HepG2 (cell line): ENCODE measurements around the gene DENND2A. TPM values are rescaled to one million over a fixed set of nuclear protein-coding genes. Genes with fewer than 3 reads are reported as not detected.

Source experiments
- ATAC-seq: fragments of 200-7000 bp; cut with Tn5 transposase; 3 replicates; pipeline ENCODE4 v1.9.1; 2020; ENCODE audit warnings: mild to moderate bottlenecking, moderate library complexity
- BruUV-seq: library from RNA; stranded (reverse); fragments of 400-500 nt; replicated peaks from 2 replicates; lab custom pipeline; 2021; lab: Mats Ljungman, UMichigan
- CTCF ChIA-PET: fragments of 300-600 bp; formaldehyde crosslinking; extraction: SDS; loops from one replicate; lab custom pipeline; 2021; ENCODE audit warnings: low total read pairs, inconsistent platforms, low intra/inter-chr PET ratio; lab: Yijun Ruan, JAX
- POLR2A ChIA-PET: fragments of 350-600 bp; sonication (Branson Sonifier 250); formaldehyde crosslinking; loops from one replicate; lab custom pipeline; 2020; ENCODE audit warnings: antibody characterized with exemption, inconsistent platforms; lab: Yijun Ruan, JAX
- DNase-seq: peaks from one replicate; pipeline ENCODE4 v3.0.0-alpha.2; 2015; ENCODE audit warnings: low spot score
- FAIRE-seq: peaks from 3 replicates; lab custom pipeline; 2011; peaks lifted over from hg19 to GRCh38; lab: Jason Lieb, UNC
- H2AFZ ChIP-seq: one replicate; pipeline ENCODE4 v1.6.1; 2011; ENCODE audit warnings: low read length, inconsistent platforms
- H3K27ac ChIP-seq: fragments of 300-600 bp; 3 replicates; pipeline ENCODE4 v1.8.0; 2011; ENCODE audit warnings: mixed run types, mild to moderate bottlenecking, mixed read lengths, low read length, inconsistent platforms; ENCODE audit not compliant: insufficient read depth; ENCODE audit errors: extremely low read length
- H3K27me3 ChIP-seq, 2 experiments: fragments of 200-600 bp in 1 of 2; 2 replicates in 1 of 2; 3 replicates in 1 of 2; pipeline versions ENCODE4 v1.6.0 to v1.8.0; 2011; ENCODE audit warnings: low read length in 2 of 2, mild to moderate bottlenecking in 2 of 2, moderate library complexity in 2 of 2, inconsistent platforms in 1 of 2; ENCODE audit not compliant: insufficient read depth in 2 of 2, control insufficient read depth in 1 of 2
- H3K36me3 ChIP-seq, 2 experiments: fragments of 200-600 bp in 1 of 2; replicated peaks in 1 of 2; 2 replicates in 1 of 2; 3 replicates in 1 of 2; pipeline versions ENCODE4 v1.5.1 to v1.8.0; 2011; ENCODE audit warnings: low read length in 2 of 2, inconsistent platforms in 1 of 2; ENCODE audit not compliant: insufficient read depth in 2 of 2, control insufficient read depth in 1 of 2
- H3K4me1 ChIP-seq: 2 replicates; pipeline ENCODE4 v1.5.1; 2012; ENCODE audit warnings: low read length, inconsistent platforms; ENCODE audit not compliant: insufficient read depth
- H3K4me2 ChIP-seq: 2 replicates; pipeline ENCODE4 v1.6.0; 2011; ENCODE audit warnings: low read depth, low read length, inconsistent platforms
- H3K4me3 ChIP-seq, 3 experiments: fragments of 200-600 bp in 1 of 3; sonication (generic), shearing (Covaris generic) in 1 of 3; replicated peaks in 1 of 3; 2 replicates each; pipeline ENCODE4 v1.5.1; 2011 to 2016; ENCODE audit warnings: low read length in 3 of 3, inconsistent platforms in 2 of 3, low read depth in 2 of 3, mild to moderate bottlenecking in 2 of 3, control low read depth in 1 of 3, mixed read lengths in 1 of 3; ENCODE audit not compliant: insufficient read depth in 1 of 3
- H3K79me2 ChIP-seq: one replicate; pipeline ENCODE4 v1.6.1; 2011; ENCODE audit warnings: low read length, inconsistent platforms; ENCODE audit not compliant: insufficient read depth
- H3K9ac ChIP-seq: 2 replicates; pipeline ENCODE4 v1.6.0; 2011; ENCODE audit warnings: mild to moderate bottlenecking, low read depth, low read length, inconsistent platforms; ENCODE audit not compliant: insufficient read depth
- H3K9me3 ChIP-seq: 2 replicates; pipeline ENCODE4 v1.5.1; 2012; ENCODE audit warnings: mild to moderate bottlenecking, low read length
- H4K20me1 ChIP-seq: 2 replicates; pipeline ENCODE4 v1.6.0; 2011; ENCODE audit warnings: inconsistent platforms, mild to moderate bottlenecking, low read length, moderate library complexity; ENCODE audit not compliant: insufficient read depth
- FIP1L1 ChIP-seq: fragments of 200-400 bp; formaldehyde crosslinking; IDR thresholded peaks from 2 replicates; pipeline ENCODE4 v1.6.1; 2018; ENCODE audit warnings: low read depth, mild to moderate bottlenecking, low read length, moderate library complexity, borderline replicate concordance; ENCODE audit not compliant: insufficient read depth
- TAF1 ChIP-seq: sonication (generic); formaldehyde crosslinking; IDR thresholded peaks from 2 replicates; pipeline ENCODE4 v1.4.0; 2020; ENCODE audit warnings: missing genetic modification reagents
- ZNF10 ChIP-seq: sonication (generic); formaldehyde crosslinking; IDR thresholded peaks from 2 replicates; pipeline ENCODE4 v1.4.0; 2020; ENCODE audit warnings: mild to moderate bottlenecking, low read depth, missing genetic modification reagents, borderline replicate concordance
- ZNF224 ChIP-seq: sonication (generic); formaldehyde crosslinking; IDR thresholded peaks from 2 replicates; pipeline ENCODE4 v1.5.0; 2020; ENCODE audit warnings: mild to moderate bottlenecking, missing genetic modification reagents
- ZNF264 ChIP-seq: sonication (generic); formaldehyde crosslinking; IDR thresholded peaks from 2 replicates; pipeline ENCODE4 v1.4.0; 2020; ENCODE audit warnings: missing genetic modification reagents
- ZNF329 ChIP-seq: sonication (generic); formaldehyde crosslinking; IDR thresholded peaks from 2 replicates; pipeline ENCODE4 v1.9.0; 2021; ENCODE audit warnings: low read depth, mild to moderate bottlenecking, missing genetic modification reagents
- ZNF530 ChIP-seq: sonication (generic); formaldehyde crosslinking; IDR thresholded peaks from 2 replicates; pipeline ENCODE4 v1.5.0; 2020; ENCODE audit warnings: low read depth, mild to moderate bottlenecking, missing genetic modification reagents
- ZNF75D ChIP-seq: sonication (generic); formaldehyde crosslinking; IDR thresholded peaks from 2 replicates; pipeline ENCODE4 v1.8.1; 2023; ENCODE audit warnings: missing genetic modification reagents, mild to moderate bottlenecking, borderline replicate concordance
- WGBS: methylation state at CpG from one replicate; pipeline ENCODE4 v1.1.6; 2017; ENCODE audit warnings: low lambda C conversion rate; 5-methylcytosine and 5-hydroxymethylcytosine counted together
- in situ Hi-C: cut with HindIII; loops from 2 replicates; pipeline ENCODE4 v1.10.0; 2017; ENCODE audit warnings: low pct_unique_long_range_greater_than_20kb; ENCODE audit not compliant: extremely low pct_ligation_motif_present
- intact Hi-C: fragments of 100-400 bp; cut with micrococcal nuclease; formaldehyde crosslinking; loops from one replicate; pipeline ENCODE4 v1.10.0; 2022; ENCODE audit not compliant: unreplicated experiment
- polyA plus RNA-seq, 8 experiments: library from polyadenylated mRNA; depleted of rRNA in 3 of 8; stranded (reverse) in 7 of 8; unstranded in 1 of 8; fragments of >200 nt; fragmentation: Illumina TruSeq in 4 of 8; extraction: Trizol in 4 of 8; gene quantifications; 2 replicates each; pipeline versions ENCODE4 v1.2.1 to v1.2.3, GENCODE V29; 2011 to 2016; ENCODE audit warnings: low read depth in 4 of 8, missing spikeins in 1 of 8, mixed read lengths in 1 of 8; ENCODE audit not compliant: insufficient read depth in 1 of 8
- total RNA-seq, 5 experiments: library from RNA; depleted of rRNA; stranded (reverse); fragments of >200 nt; fragmentation: Illumina TruSeq; extraction: Trizol; gene quantifications; 2 replicates each; pipeline ENCODE4 v1.2.3, GENCODE V29; 2016; ENCODE audit warnings: low read depth in 1 of 5
- TF ChIP-seq, protein P1 (sequence below): fragments of 450-650 bp; IDR thresholded peaks from 2 replicates; pipeline ENCODE4 v1.6.1; 2016
- TF ChIP-seq, protein P2 (sequence below): IDR thresholded peaks from 2 replicates; pipeline ENCODE4 v1.6.1; 2018; ENCODE audit warnings: missing genetic modification reagents

DENND2A gene
- total and polyA plus RNA-seq, 2 of the 13 experiments (the other 11 are each of a cell fraction or from before 2014, with no cell fraction given) = not detected

DNA sequence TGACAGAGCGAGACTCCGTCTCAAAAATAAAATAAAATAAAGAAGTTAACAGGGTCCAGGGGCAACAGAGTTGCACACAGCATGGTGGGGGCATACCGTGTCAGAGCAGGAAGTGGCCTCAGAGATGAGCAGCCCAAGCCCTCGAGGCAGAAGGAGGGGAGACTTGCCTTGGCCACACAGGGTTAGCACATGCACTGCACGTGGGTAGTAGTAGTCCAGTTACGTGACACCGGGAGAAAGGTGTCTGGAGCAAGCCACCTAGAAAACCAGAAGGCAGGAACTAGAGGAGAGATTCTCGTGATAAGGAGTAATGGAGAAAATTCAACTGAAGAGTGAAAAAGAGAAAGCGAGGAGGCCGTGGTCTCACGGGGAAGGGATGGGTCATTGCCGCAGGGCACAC, 9.8 kb upstream of the DENND2A start:
- Histone ChIP-seq H4K20me1 (no peaks in the 10 kb centered on the region), H3K36me3 (no peaks in the 10 kb centered on the region), H3K27ac (no peak overlapping the region), H3K4me1 (peaks cover 4% of the 10 kb centered on the region; the same call in 1 of the 2 replicates), H3K4me3 (no peak overlapping the region), H3K4me2 (no peak overlapping the region), H3K9me3 (no peaks in the 10 kb centered on the region), H3K9ac (no peak overlapping the region), H3K27me3 (peaks cover 0 to 7% of the 10 kb centered on the region in 2 experiments; a peak in 3 of 5 replicates), H3K79me2 (no peaks in the 10 kb centered on the region), H2AFZ (no peak overlapping the region)
- FAIRE-seq (no peak), ATAC-seq (no peak), DNase-seq (no peak)
- CTCF ChIA-PET = no interaction called here
- intact Hi-C loops (loop anchor here (10.0 kb wide), 1 partner anchor 364 kb away; the partner anchor contains the start of gene MRPS33), in situ Hi-C loops (loop anchor here (5.0 kb wide), 1 partner anchor 133 kb away; no protein-coding TSS in a partner anchor)
- 46% methylated on average over 12 of the region's 12 CpGs for WGBS
- TF ChIP-seq, protein P1, sequence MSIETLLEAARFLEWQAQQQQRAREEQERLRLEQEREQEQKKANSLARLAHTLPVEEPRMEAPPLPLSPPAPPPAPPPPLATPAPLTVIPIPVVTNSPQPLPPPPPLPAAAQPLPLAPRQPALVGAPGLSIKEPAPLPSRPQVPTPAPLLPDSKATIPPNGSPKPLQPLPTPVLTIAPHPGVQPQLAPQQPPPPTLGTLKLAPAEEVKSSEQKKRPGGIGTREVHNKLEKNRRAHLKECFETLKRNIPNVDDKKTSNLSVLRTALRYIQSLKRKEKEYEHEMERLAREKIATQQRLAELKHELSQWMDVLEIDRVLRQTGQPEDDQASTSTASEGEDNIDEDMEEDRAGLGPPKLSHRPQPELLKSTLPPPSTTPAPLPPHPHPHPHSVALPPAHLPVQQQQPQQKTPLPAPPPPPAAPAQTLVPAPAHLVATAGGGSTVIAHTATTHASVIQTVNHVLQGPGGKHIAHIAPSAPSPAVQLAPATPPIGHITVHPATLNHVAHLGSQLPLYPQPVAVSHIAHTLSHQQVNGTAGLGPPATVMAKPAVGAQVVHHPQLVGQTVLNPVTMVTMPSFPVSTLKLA = peak; percentile 74
- TF ChIP-seq TAF1 = no peak
- POLR2A ChIA-PET = no interaction called here
- no TSS peak for BruUV-seq

DNA sequence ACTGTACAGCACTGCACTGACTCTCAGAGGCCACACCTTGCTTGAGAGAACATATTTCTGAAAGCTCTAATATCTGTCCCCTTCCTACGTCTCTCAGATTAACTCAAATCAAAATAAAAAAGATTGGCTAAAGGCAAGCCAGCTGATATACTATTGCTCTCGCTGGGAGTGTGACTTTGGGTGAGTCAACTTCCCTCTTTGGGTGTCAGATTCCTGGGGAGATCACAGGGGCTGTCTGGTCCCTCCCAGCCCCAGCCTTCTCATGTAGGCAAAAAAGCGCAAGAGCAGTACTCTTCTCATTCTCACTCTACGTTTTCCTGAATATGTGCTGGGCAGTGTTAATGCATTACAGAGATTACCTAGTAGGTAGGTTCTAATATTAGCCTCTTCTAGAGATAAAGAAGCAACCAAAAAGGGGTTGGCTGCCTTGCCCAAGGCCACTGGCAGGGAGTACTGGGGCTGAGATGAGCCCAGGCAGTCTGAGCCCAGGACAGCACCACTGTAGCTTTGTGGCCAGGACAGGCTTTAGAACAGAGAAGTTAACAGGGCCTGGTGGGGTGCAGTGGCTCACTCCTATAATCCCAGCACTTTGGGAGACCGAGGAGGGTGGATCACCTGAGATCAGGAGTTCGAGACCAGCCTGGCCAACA, 9.1 kb upstream of the DENND2A start:
- Histone ChIP-seq H3K4me3 (no peak overlapping the region), H3K4me1 (peaks cover 4% of the 10 kb centered on the region; the same call in 1 of the 2 replicates), H3K9me3 (no peaks in the 10 kb centered on the region), H3K27me3 (peaks cover 0 to 7% of the 10 kb centered on the region in 2 experiments; a peak in 3 of 5 replicates), H3K36me3 (no peaks in the 10 kb centered on the region), H2AFZ (no peak overlapping the region), H3K79me2 (no peaks in the 10 kb centered on the region), H4K20me1 (no peaks in the 10 kb centered on the region), H3K27ac (no peak overlapping the region), H3K9ac (no peak overlapping the region), H3K4me2 (no peak overlapping the region)
- in situ Hi-C loops (loop anchor here (5.0 kb wide), 1 partner anchor 132 kb away; no protein-coding TSS in a partner anchor), intact Hi-C loops (loop anchor here (10.0 kb wide), 1 partner anchor 365 kb away; the partner anchor contains the start of gene MRPS33)
- POLR2A ChIA-PET = no interaction called here
- FAIRE-seq (no peak), DNase-seq (no peak), ATAC-seq (no peak)
- WGBS = 46% methylated on average over 5 of the region's 6 CpGs
- CTCF ChIA-PET = no interaction called here
- no TSS peak for BruUV-seq
- no peak for TF ChIP-seq ZNF329 (CRISPR knock-in tag)
- TF ChIP-seq, protein P2, sequence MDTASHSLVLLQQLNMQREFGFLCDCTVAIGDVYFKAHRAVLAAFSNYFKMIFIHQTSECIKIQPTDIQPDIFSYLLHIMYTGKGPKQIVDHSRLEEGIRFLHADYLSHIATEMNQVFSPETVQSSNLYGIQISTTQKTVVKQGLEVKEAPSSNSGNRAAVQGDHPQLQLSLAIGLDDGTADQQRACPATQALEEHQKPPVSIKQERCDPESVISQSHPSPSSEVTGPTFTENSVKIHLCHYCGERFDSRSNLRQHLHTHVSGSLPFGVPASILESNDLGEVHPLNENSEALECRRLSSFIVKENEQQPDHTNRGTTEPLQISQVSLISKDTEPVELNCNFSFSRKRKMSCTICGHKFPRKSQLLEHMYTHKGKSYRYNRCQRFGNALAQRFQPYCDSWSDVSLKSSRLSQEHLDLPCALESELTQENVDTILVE (CRISPR knock-in tag) = no peak
- TF ChIP-seq ZNF224 (CRISPR knock-in tag) = no peak
- no peak for TF ChIP-seq FIP1L1
- no peak for TF ChIP-seq ZNF530 (CRISPR knock-in tag)
- TF ChIP-seq ZNF264 (CRISPR knock-in tag) = no peak
- no peak for TF ChIP-seq ZNF75D
- TF ChIP-seq ZNF10 = no peak
